C4-2B (cell line): ENCODE data around the gene CLEC2D.

Source experiments
- ZFX ChIP-seq: fragments of 450-650 bp; IDR thresholded peaks from 2 replicates; pipeline ENCODE4 v1.6.1; 2017
- TF ChIP-seq, protein P1 (sequence below): fragments of 450-650 bp; conservative IDR thresholded peaks from 2 replicates; pipeline ENCODE4 v1.5.1; 2017; ENCODE audit warnings: mild to moderate bottlenecking

DNA sequence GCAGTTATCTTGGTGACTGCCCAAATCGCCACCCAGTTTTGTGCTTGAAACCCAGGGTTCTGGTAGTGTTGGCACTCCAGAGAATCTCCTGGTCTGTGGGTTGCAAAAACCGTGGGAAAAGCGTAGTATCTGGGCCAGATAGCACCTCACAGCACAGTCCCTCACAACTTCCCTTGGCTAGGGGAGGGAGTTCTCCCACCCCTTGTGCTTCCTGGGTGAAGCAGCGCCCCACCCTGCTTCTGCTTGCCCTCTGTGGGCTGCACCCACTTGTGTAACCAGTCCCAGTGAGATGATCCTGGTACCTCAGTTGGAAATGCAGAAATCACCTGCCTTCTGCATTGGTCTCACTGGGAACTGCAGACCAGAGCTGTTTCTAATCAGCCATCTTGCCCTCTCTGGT lies 16.4 kb downstream of the CLEC2D start:
- TF ChIP-seq, protein P1, sequence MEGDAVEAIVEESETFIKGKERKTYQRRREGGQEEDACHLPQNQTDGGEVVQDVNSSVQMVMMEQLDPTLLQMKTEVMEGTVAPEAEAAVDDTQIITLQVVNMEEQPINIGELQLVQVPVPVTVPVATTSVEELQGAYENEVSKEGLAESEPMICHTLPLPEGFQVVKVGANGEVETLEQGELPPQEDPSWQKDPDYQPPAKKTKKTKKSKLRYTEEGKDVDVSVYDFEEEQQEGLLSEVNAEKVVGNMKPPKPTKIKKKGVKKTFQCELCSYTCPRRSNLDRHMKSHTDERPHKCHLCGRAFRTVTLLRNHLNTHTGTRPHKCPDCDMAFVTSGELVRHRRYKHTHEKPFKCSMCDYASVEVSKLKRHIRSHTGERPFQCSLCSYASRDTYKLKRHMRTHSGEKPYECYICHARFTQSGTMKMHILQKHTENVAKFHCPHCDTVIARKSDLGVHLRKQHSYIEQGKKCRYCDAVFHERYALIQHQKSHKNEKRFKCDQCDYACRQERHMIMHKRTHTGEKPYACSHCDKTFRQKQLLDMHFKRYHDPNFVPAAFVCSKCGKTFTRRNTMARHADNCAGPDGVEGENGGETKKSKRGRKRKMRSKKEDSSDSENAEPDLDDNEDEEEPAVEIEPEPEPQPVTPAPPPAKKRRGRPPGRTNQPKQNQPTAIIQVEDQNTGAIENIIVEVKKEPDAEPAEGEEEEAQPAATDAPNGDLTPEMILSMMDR: no peak
- TF ChIP-seq ZFX: no peak
